Natural killer cell (primary cell): ENCODE results near the gene EHD1. TPM values are rescaled to one million over a fixed set of nuclear protein-coding genes. Genes with fewer than 3 reads are reported as not detected.

Experiments
- ATAC-seq, 3 donors: fragments of 150-1000 bp in 2 of 3; fragments of 200-7000 bp in 1 of 3; cut with Tn5 transposase; 1 replicate in 1 of 3; 2 replicates in 2 of 3; pipeline ENCODE4 v1.10.0; 2021; ENCODE audit warnings: mild to moderate bottlenecking in 2 of 3, moderate library complexity in 2 of 3
- DNase-seq, 2 donors: peaks; one replicate each; pipeline versions ENCODE4 v3.0.0 to v3.0.0-alpha.2; 2013 to 2021; ENCODE audit warnings: mixed read lengths in 1 of 2
- H3K27ac ChIP-seq: one replicate; pipeline ENCODE4 v1.5.1; 2013; ENCODE audit warnings: mild to moderate bottlenecking, low read length
- H3K27me3 ChIP-seq: one replicate; pipeline ENCODE4 v1.6.1; 2013; ENCODE audit warnings: low read length; ENCODE audit not compliant: control insufficient read depth, insufficient read depth
- H3K36me3 ChIP-seq: one replicate; pipeline ENCODE4 v1.6.1; 2013; ENCODE audit warnings: low read length; ENCODE audit not compliant: control insufficient read depth, insufficient read depth
- H3K4me1 ChIP-seq: one replicate; pipeline ENCODE4 v1.6.1; 2013; ENCODE audit warnings: low read length; ENCODE audit not compliant: control insufficient read depth, insufficient read depth
- H3K4me3 ChIP-seq: one replicate; pipeline ENCODE4 v1.5.1; 2013; ENCODE audit warnings: low read length
- H3K9me3 ChIP-seq: one replicate; pipeline ENCODE4 v1.6.1; 2013; ENCODE audit warnings: low read length; ENCODE audit not compliant: control insufficient read depth, insufficient read depth
- H3K27ac Mint-ChIP-seq, 2 donors: one replicate each; pipeline ENCODE4 v1.8.0; 2022; ENCODE audit warnings: mild to moderate bottlenecking in 2 of 2, mixed read lengths in 2 of 2, moderate library complexity in 1 of 2
- H3K27me3 Mint-ChIP-seq, 2 donors: one replicate each; pipeline ENCODE4 v1.8.0; 2022; ENCODE audit warnings: low read depth in 2 of 2, mixed read lengths in 2 of 2
- H3K36me3 Mint-ChIP-seq: one replicate; pipeline ENCODE4 v1.8.0; 2022; ENCODE audit warnings: mixed read lengths
- H3K4me1 Mint-ChIP-seq, 2 donors: one replicate each; pipeline ENCODE4 v1.8.0; 2022; ENCODE audit warnings: mixed read lengths in 2 of 2
- H3K4me3 Mint-ChIP-seq: one replicate; pipeline ENCODE4 v1.8.0; 2022; ENCODE audit warnings: mild to moderate bottlenecking, moderate library complexity, mixed read lengths
- H3K9me3 Mint-ChIP-seq, 2 donors: one replicate each; pipeline ENCODE4 v1.8.0; 2022; ENCODE audit warnings: mixed read lengths in 2 of 2
- CTCF ChIP-seq: fragments of 200-600 bp; IDR thresholded peaks from one replicate; pipeline ENCODE4 v1.8.0; 2022; ENCODE audit warnings: antibody characterized with exemption
- WGBS: methylation state at CpG from one replicate; pipeline ENCODE4 v1.1.7; 2013; ENCODE audit warnings: missing lambda C conversion rate; ENCODE audit not compliant: insufficient coverage; 5-methylcytosine and 5-hydroxymethylcytosine counted together
- intact Hi-C: fragments of 100-400 bp; cut with micrococcal nuclease; formaldehyde crosslinking; loops from one replicate; pipeline ENCODE4 v1.14.2; 2022
- total RNA-seq, 4 donors: library from RNA; stranded (reverse); fragments of 120-200 nt in 1 of 4; gene quantifications; one replicate each; pipeline versions ENCODE4 v1.2.3 to v1.2.4, GENCODE V29; 2013 to 2022

The EHD1 gene
- total RNA-seq, 3 donors from 2014 or later (not counting 1 experiment from before 2014, with no cell fraction given), result 218 to 246 (median 225) TPM

- no peaks in the 10 kb centered on the region for H3K27me3 Mint-ChIP-seq
- no peak overlapping the region for H3K27ac ChIP-seq
- no peak for ATAC-seq
- intact Hi-C loops, result loop anchor here (5.0 kb wide), 1 partner anchor 72 kb away; the partner anchor contains the start of gene RASGRP2
- peaks cover 17 to 19% of the 10 kb centered on the region in 2 donors for H3K4me1 Mint-ChIP-seq
- DNase-seq, result no peak
- no peaks in the 10 kb centered on the region for H3K9me3 Mint-ChIP-seq
- no peak for TF ChIP-seq CTCF
- H3K27ac Mint-ChIP-seq, result no peak overlapping the region
- WGBS, result 97% methylated on average over 5 of the region's 5 CpGs
- H3K36me3 Mint-ChIP-seq, result no peaks in the 10 kb centered on the region
- H3K4me3 Mint-ChIP-seq, result no peak overlapping the region
- H3K27me3 ChIP-seq, result no peaks in the 10 kb centered on the region
- no peaks in the 10 kb centered on the region for H3K36me3 ChIP-seq
- peaks cover 23% of the 10 kb centered on the region for H3K4me1 ChIP-seq
- H3K9me3 ChIP-seq, result no peaks in the 10 kb centered on the region
- no peak overlapping the region for H3K4me3 ChIP-seq
Measured at GRCh38 chr11:64813826-64814225, 64.6 kb downstream of the EHD1 start.

- Histone ChIP-seq H3K9me3 (no peaks in the 10 kb centered on the region), H3K36me3 (peaks cover 6% of the 10 kb centered on the region), H3K4me3 (peak overlapping the region; percentile 89), H3K27ac (peak overlapping the region; percentile 93), H3K27me3 (no peaks in the 10 kb centered on the region), H3K4me1 (peaks cover 23% of the 10 kb centered on the region)
- Mint-ChIP-seq H3K4me3 (peak overlapping the region; percentile 96), H3K27me3 (no peaks in the 10 kb centered on the region), H3K36me3 (no peaks in the 10 kb centered on the region), H3K4me1 (peaks cover 17 to 26% of the 10 kb centered on the region in 2 donors), H3K27ac (peak overlapping the region; percentile 95 to 96), H3K9me3 (no peaks in the 10 kb centered on the region)
- DNase-seq (peak; percentile 52 to 76), ATAC-seq (peak; percentile 73 to 83 (median 76))
- intact Hi-C loops, result loop anchor here (5.0 kb wide), 1 partner anchor 69 kb away; the partner anchor contains the start of gene RASGRP2
- TF ChIP-seq CTCF, result no peak
- WGBS, result 25% methylated on average over 10 of the region's 17 CpGs
Measured at GRCh38 chr11:64810891-64811272, 67.5 kb downstream of the EHD1 start.

- peak within 1 kb of the TSS; percentile 89 for H3K4me3 ChIP-seq
- peak; percentile 85 to 88 (median 87) for ATAC-seq
- intact Hi-C loops, result loop anchor here (5.0 kb wide), 1 partner anchor 68 kb away; the partner anchor contains the start of gene RASGRP2
- peaks cover 6% of the 10 kb centered on the region for H3K36me3 ChIP-seq
- DNase-seq, result peak; percentile 71 to 82
- peaks cover 23% of the 10 kb centered on the region for H3K4me1 ChIP-seq
- H3K9me3 ChIP-seq, result no peaks in the 10 kb centered on the region
- no peak for TF ChIP-seq CTCF
- Mint-ChIP-seq H3K9me3 (no peaks in the 10 kb centered on the region), H3K27ac (peak within 1 kb of the TSS; percentile 95 to 96), H3K4me1 (peaks cover 17 to 26% of the 10 kb centered on the region in 2 donors), H3K4me3 (peak within 1 kb of the TSS; percentile 96), H3K36me3 (no peaks in the 10 kb centered on the region), H3K27me3 (no peaks in the 10 kb centered on the region)
- peak within 1 kb of the TSS; percentile 93 for H3K27ac ChIP-seq
- H3K27me3 ChIP-seq, result no peaks in the 10 kb centered on the region
- WGBS, result under 1% methylated on average over 43 of the region's 46 CpGs
Measured at GRCh38 chr11:64810271-64810890, 68.0 kb downstream of the EHD1 start, which contains the start of gene MEN1. Gene MEN1 (minus strand): TSS chr11:64810551. CDS start chr11:64810109, 442 bp downstream.
